Measurements from ENCODE around the gene PREB. TPM values are rescaled to one million over a fixed set of nuclear protein-coding genes. Genes with fewer than 3 reads are reported as not detected.
"Not testable (repeated sequence)": the region's sequence is repeated elsewhere in the genome, so short reads cannot be mapped to it uniquely, and the experiment has no call there.

Gene PREB
- polyA plus RNA-seq, 4 donors, result 44.2 to 58.7 (median 47.3) TPM

- DNase-seq (ENCODE audit: low read depth in 4 of 4, low spot score in 3 of 4), result no peak
Observed at GRCh38 chr2:27127883-27128667, 6.4 kb downstream of the PREB start.

GRCh38 chr2:27126252-27126710, 8.2 kb downstream of the PREB start:
- no peak for DNase-seq (ENCODE audit: low read depth in 4 of 4, low spot score in 3 of 4)

GRCh38 chr2:27125104-27125503, 9.3 kb downstream of the PREB start:
- DNase-seq (ENCODE audit: low read depth in 4 of 4, low spot score in 3 of 4), result no peak

GRCh38 chr2:27123302-27124150, 10.9 kb downstream of the PREB start, which contains the start of gene ABHD1:
TSS of gene ABHD1 (plus strand) at chr2:27123815. CDS start at chr2:27123949, 134 bp downstream.
- no peak for DNase-seq (ENCODE audit: low read depth in 4 of 4, low spot score in 3 of 4)

- DNase-seq (ENCODE audit: low read depth in 4 of 4, low spot score in 3 of 4), result no peak
Observed at GRCh38 chr2:27122791-27123190, 11.6 kb downstream of the PREB start.

- DNase-seq (ENCODE audit: low read depth in 4 of 4, low spot score in 3 of 4), result no peak
Observed at GRCh38 chr2:27121906-27122305, 12.5 kb downstream of the PREB start.

- DNase-seq (ENCODE audit: low read depth in 4 of 4, low spot score in 3 of 4), result not testable (repeated sequence)
Observed at GRCh38 chr2:27119330-27119670, 15.1 kb downstream of the PREB start.

- DNase-seq (ENCODE audit: low read depth in 4 of 4, low spot score in 3 of 4), result no peak
Observed at GRCh38 chr2:27118525-27119329, 15.7 kb downstream of the PREB start, which contains the start of gene CGREF1. TSS of gene CGREF1 (minus strand) at chr2:27119128. CDS start at chr2:27104366, 14,762 bp downstream.

- DNase-seq (ENCODE audit: low read depth in 4 of 4, low spot score in 3 of 4), result no peak
Observed at GRCh38 chr2:27117995-27118524, 16.4 kb downstream of the PREB start.

- no peak for DNase-seq (ENCODE audit: low read depth in 4 of 4, low spot score in 3 of 4)
Observed at GRCh38 chr2:27115519-27115918, 18.9 kb downstream of the PREB start.

- not testable (repeated sequence) for DNase-seq (ENCODE audit: low read depth in 4 of 4, low spot score in 3 of 4)
Observed at GRCh38 chr2:27111392-27112078, 22.9 kb downstream of the PREB start.

- not testable (repeated sequence) for DNase-seq (ENCODE audit: low read depth in 4 of 4, low spot score in 3 of 4)
Observed at GRCh38 chr2:27110603-27111352, 23.7 kb downstream of the PREB start.

- DNase-seq (ENCODE audit: low read depth in 4 of 4, low spot score in 3 of 4), result no peak
Observed at GRCh38 chr2:27109083-27109482, 25.4 kb downstream of the PREB start.

GRCh38 chr2:27108221-27108620, 26.2 kb downstream of the PREB start:
- no peak for DNase-seq (ENCODE audit: low read depth in 4 of 4, low spot score in 3 of 4)

- no peak for DNase-seq (ENCODE audit: low read depth in 4 of 4, low spot score in 3 of 4)
Observed at GRCh38 chr2:27105981-27106380, 28.5 kb downstream of the PREB start.

GRCh38 chr2:27102329-27102728, 32.1 kb downstream of the PREB start:
- no peak for DNase-seq (ENCODE audit: low read depth in 4 of 4, low spot score in 3 of 4)

GRCh38 chr2:27100036-27100435, 34.4 kb downstream of the PREB start:
- DNase-seq (ENCODE audit: low read depth in 4 of 4, low spot score in 3 of 4), result no peak

GRCh38 chr2:27099334-27099955, 35.0 kb downstream of the PREB start:
- no peak for DNase-seq (ENCODE audit: low read depth in 4 of 4, low spot score in 3 of 4)

GRCh38 chr2:27097341-27097740, 37.1 kb downstream of the PREB start:
- no peak for DNase-seq (ENCODE audit: low read depth in 4 of 4, low spot score in 3 of 4)
